GM19372 (cell line): ENCODE measurements around the gene MCTP1.
A peak's percentile ranks its signal among the peaks of the same experiment; 100 is the strongest.
"Not testable (repeated sequence)": the region's sequence is repeated elsewhere in the genome, so short reads cannot be mapped to it uniquely, and the experiment has no call there.

Source experiments
- ATAC-seq: cut with Tn5 transposase; IDR thresholded peaks from one replicate; pipeline ENCODE4 v1.9.1; 2021; ENCODE audit warnings: mild to moderate bottlenecking, low read depth, moderate library complexity; ENCODE audit not compliant: unreplicated experiment

Gene MCTP1

DNA sequence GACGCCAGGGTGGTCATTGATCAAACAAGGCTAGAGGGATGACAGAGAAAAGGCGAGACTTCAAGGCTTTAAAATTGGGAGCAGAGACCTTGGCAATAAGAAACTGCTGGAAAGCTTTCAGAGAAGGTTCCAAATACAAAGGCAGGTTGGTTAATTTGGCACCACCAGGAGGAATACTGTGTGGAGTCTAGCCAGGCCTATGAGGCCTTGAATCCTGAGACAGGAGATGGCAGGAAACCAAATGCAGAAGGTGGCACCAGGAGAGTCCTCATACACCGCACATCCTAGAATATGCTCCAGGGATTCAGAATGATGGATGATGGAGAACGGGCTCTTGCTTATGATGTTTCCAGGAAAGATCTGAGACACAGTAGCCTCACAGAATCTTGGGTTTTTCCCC lies 90.0 kb downstream of the MCTP1 start:
- no peak for ATAC-seq

DNA sequence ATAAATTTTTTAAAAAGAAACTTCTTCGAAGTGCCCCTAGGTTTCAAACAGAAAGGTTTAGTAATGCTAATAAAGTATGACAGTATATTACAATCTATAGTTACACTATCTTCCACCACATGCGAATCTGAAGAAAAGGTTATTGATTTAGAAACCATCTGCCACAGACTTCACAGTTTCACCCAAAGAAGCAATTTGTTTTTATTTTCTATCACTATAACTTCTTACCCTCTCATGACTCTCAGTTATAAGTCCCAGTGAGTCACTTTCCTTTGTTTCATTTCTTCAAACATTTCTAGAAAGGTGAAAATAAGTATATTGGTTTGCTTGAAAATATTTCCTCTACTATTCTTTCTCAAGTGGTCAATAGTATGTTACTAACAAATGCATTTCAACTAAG lies 93.6 kb downstream of the MCTP1 start:
- ATAC-seq, result peak; percentile 86

GRCh38 chr5:95184924-95185323 lies 100.0 kb downstream of the MCTP1 start:
- ATAC-seq, result no peak

- no peak for ATAC-seq
Observed at GRCh38 chr5:95181644-95182043, 103.2 kb downstream of the MCTP1 start.

DNA sequence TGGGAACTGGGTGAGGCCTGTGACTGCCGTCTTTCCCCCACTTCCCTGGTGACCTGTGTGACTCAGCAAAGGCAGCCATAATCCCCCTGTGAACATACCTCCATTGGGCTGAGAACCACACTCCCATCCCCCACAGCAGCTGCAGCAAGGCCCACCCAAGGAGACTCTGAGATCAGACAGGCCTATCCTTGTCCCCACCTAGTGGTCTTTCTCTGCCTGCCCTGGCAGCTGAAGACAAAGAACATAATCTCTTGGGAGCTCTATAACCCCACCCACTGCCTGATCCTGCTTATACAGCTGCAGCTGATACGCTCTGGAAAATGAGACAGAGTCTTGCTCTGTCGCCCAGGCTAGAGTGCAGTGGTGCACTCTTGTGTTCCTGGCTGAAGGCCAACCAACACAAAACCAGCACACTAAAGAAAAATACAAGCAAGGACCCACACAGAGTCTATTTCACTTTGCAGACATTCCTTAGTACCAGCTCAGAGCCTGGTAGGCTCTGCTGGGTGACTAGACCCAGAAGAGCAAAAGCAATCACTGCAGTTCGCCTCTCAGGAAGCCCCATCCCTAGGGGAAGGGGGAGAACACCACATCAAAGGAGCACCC lies 106.7 kb downstream of the MCTP1 start:
- ATAC-seq, result no peak

- no peak for ATAC-seq
Observed at GRCh38 chr5:95177456-95177855, 107.4 kb downstream of the MCTP1 start.

DNA sequence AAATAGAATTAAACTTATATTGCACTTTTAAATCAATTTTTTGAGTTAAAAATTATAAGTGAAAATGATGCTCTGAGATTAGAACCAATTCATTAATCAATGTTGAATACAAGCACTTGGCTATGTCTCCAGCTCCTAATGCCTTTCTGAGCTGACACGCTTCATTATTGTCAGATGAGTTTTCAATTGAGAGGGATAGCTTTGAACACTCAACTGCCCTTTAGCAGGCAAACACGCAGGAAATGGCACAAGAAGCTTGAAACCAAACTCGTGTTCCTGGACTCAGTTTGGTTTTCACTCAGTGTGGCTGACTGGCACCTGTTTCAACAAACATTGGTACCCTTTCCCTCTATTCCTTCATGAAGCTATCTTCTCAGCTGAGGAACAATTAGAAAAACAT lies 109.8 kb downstream of the MCTP1 start:
- ATAC-seq, result no peak

DNA sequence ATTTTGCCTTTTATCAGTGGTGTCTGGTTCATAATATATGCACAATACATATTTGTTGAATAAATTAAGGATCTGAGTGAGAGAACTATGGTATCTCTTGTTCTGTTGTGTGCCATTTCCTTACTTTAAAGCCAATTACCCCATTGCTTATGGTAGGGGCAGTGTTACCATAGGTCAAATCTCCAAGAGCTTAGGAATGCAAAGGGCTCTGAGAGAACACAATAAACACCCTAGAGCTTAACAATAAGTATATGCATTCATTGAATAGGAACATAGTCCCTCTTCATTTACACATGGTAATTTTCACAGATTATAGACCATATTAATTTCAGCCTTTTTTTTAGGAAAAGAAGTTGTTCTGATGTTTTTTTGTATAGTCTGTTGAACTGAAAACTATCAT lies 112.2 kb downstream of the MCTP1 start:
- ATAC-seq, result no peak

GRCh38 chr5:95164861-95165260 lies 120.0 kb downstream of the MCTP1 start:
- ATAC-seq, result no peak

DNA sequence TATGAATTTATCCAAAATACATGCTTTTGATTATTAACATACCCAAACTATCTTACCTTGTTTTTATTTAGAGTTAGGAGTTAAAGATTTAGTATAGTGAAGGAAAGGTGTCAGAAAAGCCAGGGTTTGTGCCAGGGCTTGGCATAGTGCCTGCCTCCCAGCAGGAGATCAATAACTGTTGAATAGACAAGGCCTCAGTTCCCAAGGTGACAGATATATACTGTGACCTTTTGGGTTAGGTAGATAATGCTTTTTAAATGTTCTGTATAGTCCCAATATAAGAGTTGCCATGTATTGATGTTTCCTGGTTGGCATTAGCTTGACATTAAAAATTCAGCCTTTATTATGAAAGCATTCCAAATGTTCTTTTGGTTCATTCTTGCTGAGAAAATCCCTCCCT lies 121.8 kb downstream of the MCTP1 start:
- ATAC-seq, result no peak

GRCh38 chr5:95162231-95162992 lies 122.5 kb downstream of the MCTP1 start:
- ATAC-seq, result no peak

- ATAC-seq, result no peak
Observed at GRCh38 chr5:95159603-95160002, 125.3 kb downstream of the MCTP1 start.

DNA sequence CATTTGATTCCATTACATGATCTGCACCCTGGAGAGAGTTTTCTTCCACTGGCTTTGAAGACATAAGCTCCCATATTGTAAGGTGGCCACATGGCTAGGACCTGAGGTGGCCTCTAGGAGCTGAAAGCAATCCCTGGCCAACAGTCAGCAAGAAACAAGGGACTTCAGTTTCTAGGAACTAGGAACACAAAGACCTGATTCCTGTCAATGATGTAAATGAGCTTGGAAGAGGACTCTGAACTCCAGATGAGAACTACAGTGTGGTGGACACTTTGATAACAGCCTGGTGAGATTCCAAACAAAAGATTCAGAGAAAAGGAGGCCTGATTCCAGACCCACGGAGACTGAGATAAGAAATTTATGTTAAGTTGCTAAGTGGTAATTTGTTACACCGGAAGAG lies 129.0 kb downstream of the MCTP1 start:
- ATAC-seq, result no peak

- ATAC-seq, result no peak
Observed at GRCh38 chr5:95153511-95153910, 131.4 kb downstream of the MCTP1 start.

GRCh38 chr5:95152535-95152934 lies 132.4 kb downstream of the MCTP1 start:
- no peak for ATAC-seq

GRCh38 chr5:95152131-95152530 lies 132.8 kb downstream of the MCTP1 start:
- no peak for ATAC-seq

DNA sequence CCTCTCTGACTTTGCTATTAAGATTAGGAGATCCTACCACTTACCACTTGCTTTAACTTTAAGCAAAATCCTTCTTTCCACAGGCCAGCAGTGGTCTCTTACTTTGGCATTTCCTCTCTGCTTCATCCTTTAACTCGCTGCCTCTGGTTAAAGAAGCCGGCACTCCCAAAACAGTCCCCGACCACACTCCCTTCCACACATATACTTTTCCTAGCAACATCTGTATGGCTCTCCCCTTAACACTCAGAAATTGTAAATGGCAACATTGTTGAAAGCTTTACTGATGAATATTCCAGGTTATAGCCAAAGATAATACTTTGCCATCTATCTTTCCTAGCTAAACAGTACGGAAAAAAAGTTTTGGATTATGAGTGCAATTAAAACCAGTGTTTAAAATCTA lies 133.2 kb downstream of the MCTP1 start:
- ATAC-seq, result no peak

DNA sequence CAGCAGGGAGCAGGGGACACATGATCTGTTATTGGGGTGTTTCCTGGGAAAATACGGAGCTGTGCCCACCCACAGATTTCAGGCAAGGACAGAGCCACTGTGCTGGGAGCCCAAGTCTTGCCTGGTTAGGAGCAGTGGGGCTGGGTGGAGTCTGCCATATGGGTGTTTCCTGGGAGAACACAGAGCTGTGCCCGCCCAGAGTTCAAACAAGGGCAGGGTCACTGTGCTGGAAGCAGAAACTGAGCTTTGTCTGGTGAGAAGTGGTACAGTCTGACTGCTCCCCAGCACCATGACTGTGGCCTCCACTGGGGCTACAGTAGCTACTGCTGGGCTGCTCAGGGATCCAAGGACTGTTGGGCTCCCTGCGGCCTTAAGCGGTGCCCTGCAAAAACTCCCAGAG lies 135.5 kb downstream of the MCTP1 start:
- no peak for ATAC-seq

GRCh38 chr5:95148453-95148852 lies 136.4 kb downstream of the MCTP1 start:
- ATAC-seq, result no peak

DNA sequence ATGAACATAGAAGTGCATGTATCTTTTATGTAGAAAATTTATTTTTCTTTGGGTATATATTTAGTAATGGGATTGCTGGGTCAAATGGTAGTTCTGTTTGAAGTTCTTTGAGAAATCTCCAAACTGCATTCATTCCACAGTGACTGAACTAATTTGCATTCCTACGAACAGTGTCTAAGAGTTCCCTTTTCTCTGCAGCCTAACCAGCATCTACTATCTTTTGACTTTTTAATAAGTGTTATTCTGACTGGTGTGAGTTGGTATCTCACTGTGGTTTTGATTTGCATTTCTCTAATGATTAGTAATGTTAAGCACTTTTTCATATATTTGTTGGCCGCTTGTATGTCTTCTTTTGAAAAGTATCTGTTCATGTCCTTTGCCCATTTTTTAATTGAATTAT lies 141.0 kb downstream of the MCTP1 start:
- ATAC-seq, result not testable (repeated sequence)

DNA sequence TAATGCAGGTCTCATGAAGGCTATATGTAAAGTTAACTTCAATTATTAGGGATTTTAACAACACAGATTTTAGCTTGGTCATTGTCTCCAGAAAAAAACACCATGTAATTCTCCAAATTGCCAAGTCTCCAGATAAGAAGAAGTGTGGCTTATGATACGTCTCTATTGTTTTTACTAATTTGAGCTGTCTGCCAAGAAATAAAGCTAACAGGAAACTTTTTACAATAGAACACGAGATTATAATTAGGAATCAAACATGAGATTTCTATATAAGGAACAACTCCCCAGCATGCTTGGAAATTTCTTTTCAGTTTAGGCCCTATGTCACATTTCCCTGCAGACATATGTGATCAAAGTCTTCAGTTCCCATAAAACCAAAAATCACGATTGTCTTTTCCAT lies 142.7 kb downstream of the MCTP1 start:
- ATAC-seq, result no peak

- no peak for ATAC-seq
Observed at GRCh38 chr5:95141141-95141540, 143.8 kb downstream of the MCTP1 start.
